GM12891 (cell line): Measurements from ENCODE around the gene MAP1S.

Source experiments
- DNase-seq: peaks from one replicate; pipeline ENCODE4 v3.0.0; 2011; ENCODE audit warnings: low spot score; ENCODE audit not compliant: insufficient read length
- FAIRE-seq: peaks from 2 replicates; lab custom pipeline; 2011; peaks lifted over from hg19 to GRCh38; lab: Jason Lieb, UNC
- PAX5 ChIP-seq: IDR thresholded peaks from 2 replicates; pipeline ENCODE4 v1.6.1; 2011; ENCODE audit warnings: low read length, moderate library complexity, mild to moderate bottlenecking; ENCODE audit not compliant: insufficient read depth, severe bottlenecking
- POLR2A ChIP-seq: IDR thresholded peaks from 2 replicates; pipeline ENCODE4 v1.6.1; 2011; ENCODE audit warnings: low read depth, low read length, control low read depth
- POLR2AphosphoS5 ChIP-seq: IDR thresholded peaks from 2 replicates; pipeline ENCODE4 v1.6.1; 2011; ENCODE audit warnings: low read depth, low read length, control low read depth
- POU2F2 ChIP-seq: IDR thresholded peaks from 2 replicates; pipeline ENCODE4 v1.6.1; 2011; ENCODE audit warnings: low read depth, mild to moderate bottlenecking, control low read depth, low read length, moderate library complexity
- SPI1 ChIP-seq: IDR thresholded peaks from 2 replicates; pipeline ENCODE4 v1.6.1; 2011; ENCODE audit warnings: low read depth, low read length, control low read depth
- TAF1 ChIP-seq: IDR thresholded peaks from 2 replicates; pipeline ENCODE4 v1.6.1; 2011; ENCODE audit warnings: low read depth, low read length, control low read depth

The MAP1S gene

DNA sequence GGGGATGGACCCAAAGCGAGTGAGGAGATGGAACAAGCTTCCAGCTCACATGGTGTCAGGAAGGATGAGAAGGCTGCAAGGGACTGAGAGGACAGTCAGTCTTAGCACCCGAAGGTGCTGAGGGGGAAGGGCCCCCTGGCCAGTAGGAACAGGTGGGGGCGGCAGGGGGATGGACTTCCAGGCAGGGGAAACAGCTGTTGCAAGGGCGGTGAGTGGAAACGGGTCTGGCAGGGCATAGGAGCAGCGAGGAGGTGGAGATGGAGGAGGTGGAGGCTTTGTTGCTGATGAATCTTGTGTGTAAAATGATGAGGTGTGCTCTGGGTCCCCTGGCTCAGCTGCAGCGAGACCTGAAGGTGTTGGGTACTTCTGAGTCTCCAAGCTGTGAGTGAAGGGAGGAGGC lies 1.2 kb downstream of the MAP1S start:
- FAIRE-seq, result peak; percentile 81
- DNase-seq, result no peak
- TF ChIP-seq SPI1, result no peak
- no peak for TF ChIP-seq PAX5
- no peak for TF ChIP-seq POLR2A
- no peak for TF ChIP-seq POLR2AphosphoS5
- TF ChIP-seq POU2F2, result no peak
- TF ChIP-seq TAF1, result no peak

DNA sequence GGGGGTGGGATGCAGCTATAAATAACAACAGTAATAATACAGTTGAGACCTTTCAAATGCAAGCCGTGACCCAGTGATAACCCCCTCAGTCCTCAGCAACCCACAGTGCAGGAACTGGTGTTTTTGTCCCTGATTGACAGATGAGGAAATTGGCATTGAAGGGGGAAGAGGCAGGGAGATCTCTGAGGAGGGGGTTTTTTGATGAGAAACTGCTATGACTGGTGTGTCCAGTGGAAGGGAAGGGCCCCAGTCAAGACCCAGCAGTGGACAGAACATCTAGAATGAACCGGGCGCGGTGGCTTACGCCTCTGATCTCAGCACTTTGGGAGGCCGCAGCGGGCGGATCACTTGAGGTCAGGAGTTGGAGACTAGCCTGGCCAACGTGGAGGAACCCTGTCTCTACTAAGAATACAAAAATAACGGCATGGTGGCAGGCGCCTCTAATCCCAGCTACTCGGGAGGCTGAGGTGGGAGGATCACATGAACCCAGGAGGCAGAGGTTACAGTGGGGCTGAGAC lies 1.9 kb downstream of the MAP1S start:
- FAIRE-seq, result no peak
- TF ChIP-seq POU2F2 (no peak), POLR2A (no peak), TAF1 (no peak), PAX5 (no peak), POLR2AphosphoS5 (no peak), SPI1 (no peak)
- DNase-seq, result no peak

DNA sequence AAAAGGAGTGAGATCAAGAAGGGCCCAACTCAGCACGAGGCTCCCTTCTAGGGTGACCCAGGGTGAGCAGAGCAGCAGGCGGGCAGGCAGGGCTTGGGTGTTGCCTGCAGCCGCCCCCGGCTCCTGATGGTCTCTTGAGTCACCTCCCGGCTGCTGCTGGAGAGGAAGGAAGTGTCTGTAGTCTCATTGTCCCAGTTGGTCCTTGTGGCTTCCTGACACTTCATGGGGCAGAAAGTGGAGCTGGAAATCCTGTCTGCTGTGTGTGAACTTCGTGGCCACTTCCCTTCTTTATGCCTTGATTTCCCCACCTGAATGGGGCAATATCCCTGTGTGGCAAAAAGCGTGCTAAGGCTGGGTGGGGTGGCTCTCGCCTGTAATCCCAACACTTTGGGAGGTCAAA lies 2.5 kb downstream of the MAP1S start:
- no peak for FAIRE-seq
- TF ChIP-seq SPI1, result 0 out of 2 replicates have a peak, but pooled peaks have one; percentile 2
- TF ChIP-seq TAF1, result no peak
- no peak for DNase-seq

DNA sequence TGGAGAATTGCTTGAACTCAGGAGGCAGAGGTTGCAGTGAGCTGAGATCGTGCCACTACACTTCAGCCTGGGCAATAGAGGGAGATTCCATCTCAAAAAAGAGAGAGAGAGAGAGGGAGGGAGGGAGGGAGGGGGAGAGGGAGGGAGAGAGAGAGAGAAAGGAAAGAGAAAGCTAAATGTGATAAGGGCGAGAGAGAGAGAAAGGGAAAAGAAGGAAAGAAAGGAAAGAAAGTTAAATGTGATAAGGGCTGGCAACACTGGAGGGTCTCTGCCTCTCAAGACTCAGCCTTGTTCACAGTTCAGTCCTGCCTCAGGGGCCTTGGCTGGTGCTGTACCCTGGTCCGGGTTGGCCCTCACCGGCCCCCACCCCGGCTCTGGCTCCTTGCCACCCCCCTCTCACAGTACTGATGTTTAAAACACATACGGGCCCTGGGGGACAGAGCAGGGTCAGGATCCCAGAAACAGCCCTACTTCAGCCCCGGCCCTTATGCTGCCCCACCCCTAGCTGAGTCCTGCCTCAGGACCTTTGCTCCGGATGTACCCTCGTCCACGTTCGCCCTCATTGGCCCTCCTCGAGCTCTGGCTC lies 3.5 kb downstream of the MAP1S start:
- DNase-seq (no peak), FAIRE-seq (no peak)
- TF ChIP-seq POU2F2 (no peak), PAX5 (no peak), TAF1 (no peak), POLR2A (no peak), SPI1 (no peak), POLR2AphosphoS5 (no peak)

DNA sequence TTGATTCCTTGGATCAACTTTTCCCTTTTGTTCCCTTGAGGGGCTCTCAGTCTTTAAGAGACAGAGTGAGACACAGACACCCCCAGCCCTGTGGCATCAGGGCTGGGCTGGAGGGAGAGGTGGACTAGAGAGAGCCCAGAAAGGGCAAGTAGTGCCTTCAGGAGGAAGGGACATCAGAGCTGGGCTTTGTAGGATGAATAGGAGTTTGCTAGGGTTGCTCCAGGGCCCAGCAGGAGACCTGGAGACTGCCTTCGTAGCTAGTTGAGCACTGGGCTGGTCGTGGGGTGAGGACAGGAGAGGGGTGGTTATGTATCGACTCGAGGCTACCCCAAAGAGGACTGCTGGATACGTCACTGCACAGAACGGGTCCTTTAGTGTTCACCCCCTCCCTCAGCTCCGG lies 5.4 kb downstream of the MAP1S start:
- FAIRE-seq (no peak), DNase-seq (no peak)
- no peak for TF ChIP-seq POLR2A
- no peak for TF ChIP-seq TAF1
- TF ChIP-seq SPI1, result no peak
- no peak for TF ChIP-seq PAX5
- no peak for TF ChIP-seq POLR2AphosphoS5
- no peak for TF ChIP-seq POU2F2

DNA sequence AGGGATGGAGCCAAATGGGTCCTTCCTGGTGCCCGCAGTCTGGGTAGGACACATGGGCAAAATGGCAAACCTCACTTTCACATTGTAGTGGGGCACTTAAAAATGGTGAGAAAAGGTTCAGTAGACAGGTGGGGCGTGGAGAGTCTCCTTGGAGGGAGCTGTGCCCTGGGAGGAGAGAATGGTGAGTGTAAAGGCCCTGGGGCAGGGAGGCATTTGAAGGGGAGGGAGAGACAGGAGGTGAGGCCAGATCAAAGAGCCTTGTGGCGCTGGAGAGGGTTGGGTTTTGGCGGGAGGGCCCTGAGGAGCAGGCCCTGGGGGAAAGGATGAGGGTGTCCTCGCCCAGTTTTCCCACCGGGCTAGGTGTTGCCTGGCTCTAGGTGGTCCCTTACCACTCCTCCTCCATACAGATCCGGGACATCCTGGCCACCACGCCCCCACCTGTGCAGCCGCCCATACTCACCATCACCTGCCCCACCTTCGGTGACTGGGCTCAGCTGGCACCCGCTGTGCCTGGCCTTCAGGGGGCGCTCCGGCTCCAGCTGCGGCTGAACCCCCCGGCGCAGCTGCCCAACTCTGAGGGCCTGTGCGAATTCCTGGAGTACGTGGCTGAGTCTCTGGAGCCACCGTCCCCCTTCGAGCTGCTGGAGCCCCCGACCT lies 6.3 kb downstream of the MAP1S start:
- TF ChIP-seq POU2F2 (no peak), SPI1 (no peak), PAX5 (no peak), TAF1 (no peak), POLR2A (no peak), POLR2AphosphoS5 (no peak)
- DNase-seq (no peak), FAIRE-seq (no peak)

DNA sequence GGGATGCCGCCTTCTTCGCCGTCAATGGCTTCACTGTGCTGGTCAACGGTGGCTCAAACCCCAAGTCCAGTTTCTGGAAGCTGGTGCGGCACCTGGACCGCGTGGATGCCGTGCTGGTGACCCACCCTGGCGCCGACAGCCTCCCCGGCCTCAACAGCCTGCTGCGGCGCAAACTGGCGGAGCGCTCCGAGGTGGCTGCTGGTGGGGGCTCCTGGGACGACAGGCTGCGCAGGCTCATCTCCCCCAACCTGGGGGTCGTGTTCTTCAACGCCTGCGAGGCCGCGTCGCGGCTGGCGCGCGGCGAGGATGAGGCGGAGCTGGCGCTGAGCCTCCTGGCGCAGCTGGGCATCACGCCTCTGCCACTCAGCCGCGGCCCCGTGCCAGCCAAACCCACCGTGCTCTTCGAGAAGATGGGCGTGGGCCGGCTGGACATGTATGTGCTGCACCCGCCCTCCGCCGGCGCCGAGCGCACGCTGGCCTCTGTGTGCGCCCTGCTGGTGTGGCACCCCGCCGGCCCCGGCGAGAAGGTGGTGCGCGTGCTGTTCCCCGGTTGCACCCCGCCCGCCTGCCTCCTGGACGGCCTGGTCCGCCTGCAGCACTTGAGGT lies 7.0 kb downstream of the MAP1S start:
- no peak for FAIRE-seq

DNA sequence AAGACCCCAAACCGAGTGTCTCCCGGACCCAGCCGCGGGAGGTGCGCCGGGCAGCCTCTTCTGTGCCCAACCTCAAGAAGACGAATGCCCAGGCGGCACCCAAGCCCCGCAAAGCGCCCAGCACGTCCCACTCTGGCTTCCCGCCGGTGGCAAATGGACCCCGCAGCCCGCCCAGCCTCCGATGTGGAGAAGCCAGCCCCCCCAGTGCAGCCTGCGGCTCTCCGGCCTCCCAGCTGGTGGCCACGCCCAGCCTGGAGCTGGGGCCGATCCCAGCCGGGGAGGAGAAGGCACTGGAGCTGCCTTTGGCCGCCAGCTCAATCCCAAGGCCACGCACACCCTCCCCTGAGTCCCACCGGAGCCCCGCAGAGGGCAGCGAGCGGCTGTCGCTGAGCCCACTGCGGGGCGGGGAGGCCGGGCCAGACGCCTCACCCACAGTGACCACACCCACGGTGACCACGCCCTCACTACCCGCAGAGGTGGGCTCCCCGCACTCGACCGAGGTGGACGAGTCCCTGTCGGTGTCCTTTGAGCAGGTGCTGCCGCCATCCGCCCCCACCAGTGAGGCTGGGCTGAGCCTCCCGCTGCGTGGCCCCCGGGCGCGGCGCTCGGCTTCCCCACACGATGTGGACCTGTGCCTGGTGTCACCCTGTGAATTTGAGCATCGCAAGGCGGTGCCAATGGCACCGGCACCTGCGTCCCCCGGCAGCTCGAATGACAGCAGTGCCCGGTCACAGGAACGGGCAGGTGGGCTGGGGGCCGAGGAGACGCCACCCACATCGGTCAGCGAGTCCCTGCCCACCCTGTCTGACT lies 7.9 kb downstream of the MAP1S start:
- DNase-seq (no peak), FAIRE-seq (no peak)
- TF ChIP-seq POLR2A (no peak), POLR2AphosphoS5 (no peak), PAX5 (no peak), SPI1 (no peak), POU2F2 (no peak), TAF1 (no peak)

More for the DNA sequence above, 7.0 kb downstream of the MAP1S start:
- no peak for DNase-seq
- TF ChIP-seq POLR2A (no peak), PAX5 (no peak), POLR2AphosphoS5 (no peak), TAF1 (no peak), SPI1 (no peak), POU2F2 (no peak)

DNA sequence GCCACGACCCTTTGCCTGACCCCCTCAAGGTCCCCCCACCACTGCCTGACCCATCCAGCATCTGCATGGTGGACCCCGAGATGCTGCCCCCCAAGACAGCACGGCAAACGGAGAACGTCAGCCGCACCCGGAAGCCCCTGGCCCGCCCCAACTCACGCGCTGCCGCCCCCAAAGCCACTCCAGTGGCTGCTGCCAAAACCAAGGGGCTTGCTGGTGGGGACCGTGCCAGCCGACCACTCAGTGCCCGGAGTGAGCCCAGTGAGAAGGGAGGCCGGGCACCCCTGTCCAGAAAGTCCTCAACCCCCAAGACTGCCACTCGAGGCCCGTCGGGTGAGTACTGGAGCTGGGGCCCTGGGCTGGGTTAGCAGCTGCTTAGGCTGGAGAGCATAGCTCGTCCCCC lies 8.6 kb downstream of the MAP1S start:
- FAIRE-seq (no peak), DNase-seq (no peak)
- TF ChIP-seq POLR2A (no peak), TAF1 (no peak), POU2F2 (no peak), PAX5 (no peak), SPI1 (no peak), POLR2AphosphoS5 (no peak)
